ENCODE measurements around the gene APOL3.
"Not testable (repeated sequence)": the region's sequence is repeated elsewhere in the genome, so short reads cannot be mapped to it uniquely, and the experiment has no call there.

Gene APOL3

GRCh38 chr22:36100134-36100824 is 60.3 kb downstream of the APOL3 start:
- DNase-seq (ENCODE audit: low spot score) = no peak

GRCh38 chr22:36099561-36099960 is 61.0 kb downstream of the APOL3 start:
- DNase-seq (ENCODE audit: low spot score) = not testable (repeated sequence)

GRCh38 chr22:36097880-36098279 is 62.7 kb downstream of the APOL3 start:
- DNase-seq (ENCODE audit: low spot score) = no peak

- DNase-seq (ENCODE audit: low spot score) = not testable (repeated sequence)
Measured at GRCh38 chr22:36090772-36091171, 69.8 kb downstream of the APOL3 start.
